K562 (cell line): ENCODE results near the gene CALD1. TPM values are rescaled to one million over a fixed set of nuclear protein-coding genes. Genes with fewer than 3 reads are reported as not detected.
A peak's percentile ranks its signal among the peaks of the same experiment; 100 is the strongest.

Experiments used
- ATAC-seq: fragments of 200-7000 bp; cut with Tn5 transposase; 3 replicates; pipeline ENCODE4 v1.9.1; 2020; ENCODE audit warnings: moderate library complexity
- BruUV-seq: library from RNA; stranded (reverse); fragments of 400-500 nt; replicated peaks from 2 replicates; lab custom pipeline; 2021; lab: Mats Ljungman, UMichigan
- CTCF ChIA-PET: fragments of 300-600 bp; formaldehyde crosslinking; extraction: SDS; loops from one replicate; lab custom pipeline; 2021; ENCODE audit warnings: low intra/inter-chr PET ratio; lab: Yijun Ruan, JAX
- POLR2A ChIA-PET: fragments of 300-600, 350-650 bp; sonication (Branson Sonifier 250); formaldehyde crosslinking; extraction: SDS; loops from one replicate; lab custom pipeline; 2021; ENCODE audit warnings: antibody characterized with exemption, inconsistent platforms; lab: Yijun Ruan, JAX
- DNase-seq, 4 experiments: peaks; one replicate each; pipeline versions ENCODE4 v3.0.0 to v3.0.0-alpha.2; 2011 to 2018; ENCODE audit warnings: low spot score in 3 of 4, mixed read lengths in 3 of 4; ENCODE audit errors: extremely low read depth in 1 of 4
- FAIRE-seq: peaks from 2 replicates; lab custom pipeline; 2011; peaks lifted over from hg19 to GRCh38; lab: Jason Lieb, UNC
- H2AFZ ChIP-seq: 2 replicates; pipeline ENCODE4 v1.6.0; 2011; ENCODE audit warnings: low read depth, low read length, control low read depth, inconsistent platforms
- H3K27ac ChIP-seq: fragments of 200-600 bp; 3 replicates; pipeline ENCODE4 v1.8.0; 2011; ENCODE audit warnings: low read depth, mild to moderate bottlenecking, control low read depth, inconsistent platforms, low read length, moderate library complexity, mixed read lengths; ENCODE audit errors: extremely low read depth
- H3K27me3 ChIP-seq, 2 experiments: fragments of 300-600 bp in 1 of 2; 2 replicates in 1 of 2; 3 replicates in 1 of 2; pipeline versions ENCODE4 v1.6.0 to v1.8.0; 2011; ENCODE audit warnings: inconsistent platforms in 2 of 2, low read length in 2 of 2, mild to moderate bottlenecking in 1 of 2, mixed read lengths in 1 of 2, moderate library complexity in 1 of 2; ENCODE audit not compliant: control insufficient read depth in 2 of 2, insufficient read depth in 2 of 2
- H3K36me3 ChIP-seq: fragments of 300-600 bp; 3 replicates; pipeline ENCODE4 v1.8.0; 2011; ENCODE audit warnings: mild to moderate bottlenecking, low read length, inconsistent platforms; ENCODE audit not compliant: control insufficient read depth, insufficient read depth
- H3K4me1 ChIP-seq, 2 experiments: fragments of 200-600 bp in 1 of 2; replicated peaks in 1 of 2; 2 replicates in 1 of 2; 3 replicates in 1 of 2; pipeline versions ENCODE4 v1.5.1 to v1.8.0; 2011; ENCODE audit warnings: inconsistent platforms in 2 of 2, low read length in 2 of 2, mild to moderate bottlenecking in 1 of 2, mixed read lengths in 1 of 2, moderate library complexity in 1 of 2; ENCODE audit not compliant: control insufficient read depth in 2 of 2, insufficient read depth in 2 of 2
- H3K4me2 ChIP-seq: 2 replicates; pipeline ENCODE4 v1.6.1; 2011; ENCODE audit warnings: low read length, control low read depth, inconsistent platforms, mixed read lengths; ENCODE audit not compliant: insufficient read depth
- H3K4me3 ChIP-seq: fragments of 200-600 bp; sonication (generic), shearing (Covaris generic); 2 replicates; pipeline ENCODE4 v1.5.1; 2016; ENCODE audit warnings: control low read depth, inconsistent platforms
- H3K79me2 ChIP-seq: fragments of 200-600 bp; 3 replicates; pipeline ENCODE4 v1.8.0; 2011; ENCODE audit warnings: low read length, inconsistent platforms; ENCODE audit not compliant: control insufficient read depth, insufficient read depth
- H3K9ac ChIP-seq, 2 experiments: 2 replicates each; pipeline versions ENCODE4 v1.6.0 to v1.6.1; 2011; ENCODE audit warnings: low read depth in 2 of 2, low read length in 2 of 2, control low read depth in 1 of 2, inconsistent platforms in 1 of 2, mild to moderate bottlenecking in 1 of 2, mixed read lengths in 1 of 2; ENCODE audit not compliant: insufficient read depth in 1 of 2
- H3K9me1 ChIP-seq: one replicate; pipeline ENCODE4 v1.6.0; 2011; ENCODE audit warnings: inconsistent platforms, mild to moderate bottlenecking, low read length, moderate library complexity; ENCODE audit not compliant: control insufficient read depth, insufficient read depth
- H3K9me3 ChIP-seq: replicated peaks from 2 replicates; pipeline ENCODE4 v1.5.1; 2011; ENCODE audit warnings: low read depth, low read length, inconsistent platforms; ENCODE audit not compliant: control insufficient read depth, insufficient read depth
- H4K20me1 ChIP-seq: replicated peaks from 2 replicates; pipeline ENCODE4 v1.6.1; 2011; ENCODE audit warnings: low read length, inconsistent platforms, mixed read lengths; ENCODE audit not compliant: control insufficient read depth, insufficient read depth
- KLF6 ChIP-seq: fragments of 250-450 bp; sonication (Bioruptor Pico); IDR thresholded peaks from 2 replicates; pipeline ENCODE4 v1.4.0; 2020; ENCODE audit warnings: mild to moderate bottlenecking, moderate library complexity, borderline replicate concordance
- WGBS: fragments of 100-300 bp; shearing (Covaris generic); methylation state at CpG from one replicate; pipeline ENCODE4 v1.1.6; 2016; ENCODE audit warnings: low coverage, mixed read lengths; ENCODE audit not compliant: insufficient coverage; ENCODE audit errors: missing lambda C conversion rate; 5-methylcytosine and 5-hydroxymethylcytosine counted together
- in situ Hi-C: fragments of 300-500 bp; cut with MboI; formaldehyde crosslinking; loops from 4 replicates; pipeline ENCODE4 v1.15.0; 2018; ENCODE audit warnings: inconsistent platforms, mixed read lengths
- intact Hi-C: fragments of 100-400 bp; cut with micrococcal nuclease; formaldehyde crosslinking; loops from 2 replicates; pipeline ENCODE4 v1.14.2; 2022
- polyA plus RNA-seq, 8 experiments: library from polyadenylated mRNA; depleted of rRNA in 4 of 8; stranded (reverse) in 5 of 8; unstranded in 3 of 8; fragments of >200 nt; fragmentation: Nextera tagmentation in 2 of 8; fragmentation: Illumina TruSeq in 1 of 8; extraction: Ambion mirVana in 2 of 8; extraction: Trizol in 1 of 8; gene quantifications; 2 replicates each; pipeline versions ENCODE4 v1.2.1 to v1.2.3, GENCODE V29; 2011 to 2014; ENCODE audit warnings: inconsistent platforms in 1 of 8, missing spikeins in 1 of 8
- total RNA-seq, 7 experiments: library from RNA; depleted of rRNA in 6 of 7; stranded (reverse); fragments of >200 nt in 6 of 7; fragmentation: Illumina TruSeq in 2 of 7; extraction: Trizol in 2 of 7; gene quantifications; 2 replicates each; pipeline versions ENCODE4 v1.2.1 to v1.2.3, GENCODE V29; 2011 to 2021; ENCODE audit warnings: low replicate concordance in 1 of 7
- TF ChIP-seq, protein P1 (sequence below): fragments of 450-650 bp; IDR thresholded peaks from 2 replicates; pipeline ENCODE4 v1.6.1; 2016

CALD1 gene
- total and polyA plus RNA-seq, 9 of the 15 experiments (the other 6 are each of a cell fraction or from before 2014, with no cell fraction given) = 0.40 TPM; not detected in 8

- DNase-seq (no peak), ATAC-seq (no peak), FAIRE-seq (no peak)
- in situ Hi-C loops (no loop called here), intact Hi-C loops (no loop called here)
- H3K36me3 ChIP-seq = no peaks in the 10 kb centered on the region
- H4K20me1 ChIP-seq = no peaks in the 10 kb centered on the region
- WGBS = 0% methylated on average over 3 of the region's 3 CpGs
- ChIA-PET POLR2A (interaction anchor here (0.8 to 1.4 kb wide), 2 partner anchors 10 to 68 kb away, joined by 3 to 5 read pairs; no protein-coding TSS in a partner anchor), CTCF (no interaction called here)
- no peak overlapping the region for H3K27ac ChIP-seq
- no peak overlapping the region for H3K4me2 ChIP-seq
- no peak overlapping the region for H2AFZ ChIP-seq
- H3K9ac ChIP-seq = no peak overlapping the region
- TF ChIP-seq, protein P1, sequence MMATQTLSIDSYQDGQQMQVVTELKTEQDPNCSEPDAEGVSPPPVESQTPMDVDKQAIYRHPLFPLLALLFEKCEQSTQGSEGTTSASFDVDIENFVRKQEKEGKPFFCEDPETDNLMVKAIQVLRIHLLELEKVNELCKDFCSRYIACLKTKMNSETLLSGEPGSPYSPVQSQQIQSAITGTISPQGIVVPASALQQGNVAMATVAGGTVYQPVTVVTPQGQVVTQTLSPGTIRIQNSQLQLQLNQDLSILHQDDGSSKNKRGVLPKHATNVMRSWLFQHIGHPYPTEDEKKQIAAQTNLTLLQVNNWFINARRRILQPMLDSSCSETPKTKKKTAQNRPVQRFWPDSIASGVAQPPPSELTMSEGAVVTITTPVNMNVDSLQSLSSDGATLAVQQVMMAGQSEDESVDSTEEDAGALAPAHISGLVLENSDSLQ = peak; percentile 44
- TF ChIP-seq KLF6 = no peak
- H3K9me1 ChIP-seq = no peaks in the 10 kb centered on the region
- no TSS peak for BruUV-seq
- no peaks in the 10 kb centered on the region for H3K9me3 ChIP-seq
- peaks cover 0 to 6% of the 10 kb centered on the region in 2 experiments; a peak in 1 of 5 replicates for H3K27me3 ChIP-seq
- no peak overlapping the region for H3K4me3 ChIP-seq
- H3K4me1 ChIP-seq = peaks cover 0 to 4% of the 10 kb centered on the region in 2 experiments; a peak in 2 of 5 replicates
- H3K79me2 ChIP-seq = no peaks in the 10 kb centered on the region
These were observed 50.0 kb downstream of the CALD1 start for GRCh38 chr7:134829380-134829986.

GRCh38 chr7:134831862-134832261 is 52.4 kb downstream of the CALD1 start:
- Histone ChIP-seq H3K9me1 (no peaks in the 10 kb centered on the region), H3K79me2 (no peaks in the 10 kb centered on the region), H2AFZ (peak overlapping the region; percentile 5), H3K36me3 (no peaks in the 10 kb centered on the region), H3K4me3 (no peak overlapping the region), H3K4me1 (peaks cover 0 to 23% of the 10 kb centered on the region in 2 experiments; a peak in 2 of 5 replicates), H3K27ac (no peak overlapping the region), H3K9me3 (no peaks in the 10 kb centered on the region), H3K4me2 (peak overlapping the region; percentile 30), H4K20me1 (no peaks in the 10 kb centered on the region), H3K27me3 (peaks cover 0 to 6% of the 10 kb centered on the region in 2 experiments; a peak in 1 of 5 replicates), H3K9ac (no peak overlapping the region)
- ChIA-PET POLR2A (no interaction called here), CTCF (no interaction called here)
- intact Hi-C loops = no loop called here
- ATAC-seq (peak; percentile 14; the same call in 2 of the 3 replicates), DNase-seq (peak in 2 of 4 experiments; percentile 19 to 21), FAIRE-seq (no peak)
- WGBS = 36% methylated on average over 15 of the region's 15 CpGs
- in situ Hi-C loops = no loop called here
- BruUV-seq = no TSS peak
